ENCODE measurements around the gene SENP8. TPM values are rescaled to one million over a fixed set of nuclear protein-coding genes. Genes with fewer than 3 reads are reported as not detected.
A peak's percentile ranks its signal among the peaks of the same experiment; 100 is the strongest.

The SENP8 gene
- total RNA-seq, 1 experiment from 2014 or later = 4.8 TPM

DNA sequence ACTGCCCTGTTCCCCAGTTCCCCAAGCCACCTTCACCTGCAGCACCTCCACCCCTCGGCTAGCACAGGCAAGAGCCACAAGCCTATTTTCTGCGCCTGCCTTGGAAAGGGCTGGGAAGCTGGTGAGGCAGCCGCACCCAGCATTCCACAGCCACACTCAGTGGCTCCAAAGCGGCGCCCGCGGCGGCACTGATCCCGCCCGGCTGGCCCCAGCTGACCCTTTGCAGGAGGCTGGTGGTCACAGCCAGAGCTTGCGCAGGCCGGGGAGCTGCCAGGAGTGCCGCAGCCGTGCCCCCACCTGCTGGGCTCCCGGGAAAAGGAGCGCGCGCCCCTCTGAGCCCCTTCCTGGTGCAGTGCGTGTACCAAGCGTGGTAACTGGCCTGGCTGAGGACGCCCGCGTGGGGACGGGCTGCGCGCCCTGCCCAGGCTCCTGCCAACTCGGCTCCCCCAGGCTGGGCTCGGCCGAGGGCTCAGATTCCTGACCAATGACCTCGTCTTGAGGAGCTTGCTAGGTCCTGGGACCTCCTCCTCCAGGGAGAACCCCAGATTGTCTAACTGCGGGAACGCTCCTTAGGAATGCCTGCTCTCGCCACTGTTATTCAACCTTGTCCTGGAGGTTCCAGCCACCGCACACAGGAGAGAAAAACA is 66.1 kb downstream of the SENP8 start:
- peak; percentile 89 for DNase-seq
- Histone ChIP-seq H3K27me3 (ENCODE audit: control insufficient read depth, insufficient read depth, low read length) (peaks cover 11% of the 10 kb centered on the region), H3K36me3 (replicated peaks; ENCODE audit: control insufficient read depth, insufficient read depth, low read length) (no peaks in the 10 kb centered on the region), H3K4me3 (ENCODE audit: insufficient read depth, low read depth, low read length) (peak overlapping the region; percentile 45)

DNA sequence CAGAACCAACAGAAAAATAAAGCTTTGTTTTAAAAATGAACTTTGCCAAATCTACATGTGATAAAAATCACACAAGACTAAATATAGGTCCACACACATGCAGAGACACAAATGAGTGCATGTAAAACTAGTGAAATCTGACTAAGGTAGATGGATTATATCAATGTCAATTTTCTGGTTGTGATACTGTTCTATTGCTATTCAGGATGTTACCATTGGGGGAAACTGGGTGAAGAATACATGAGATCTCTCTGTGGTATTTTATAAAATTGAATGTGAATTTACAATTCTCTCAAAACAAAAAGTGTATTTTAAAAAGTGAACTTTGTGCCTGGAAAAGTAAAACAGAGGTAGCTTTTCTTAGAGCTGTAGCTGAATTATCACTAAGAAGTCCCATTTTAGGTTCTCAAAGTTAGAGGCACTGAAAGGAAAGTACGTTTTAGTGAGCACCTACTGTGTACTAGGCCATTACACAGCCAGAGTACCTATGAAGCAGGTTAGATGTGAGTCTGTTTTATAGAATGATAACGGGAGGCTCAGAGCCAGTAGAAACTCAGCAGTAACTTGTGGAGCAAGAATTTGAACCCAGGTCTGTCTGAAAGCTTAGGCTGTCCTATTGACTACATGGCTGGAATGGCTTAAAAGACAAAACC is 71.2 kb downstream of the SENP8 start:
- Histone ChIP-seq H3K27me3 (ENCODE audit: control insufficient read depth, insufficient read depth, low read length) (peaks cover 2% of the 10 kb centered on the region), H3K4me3 (ENCODE audit: insufficient read depth, low read depth, low read length) (no peak overlapping the region), H3K36me3 (replicated peaks; ENCODE audit: control insufficient read depth, insufficient read depth, low read length) (no peaks in the 10 kb centered on the region)
- DNase-seq = no peak

DNA sequence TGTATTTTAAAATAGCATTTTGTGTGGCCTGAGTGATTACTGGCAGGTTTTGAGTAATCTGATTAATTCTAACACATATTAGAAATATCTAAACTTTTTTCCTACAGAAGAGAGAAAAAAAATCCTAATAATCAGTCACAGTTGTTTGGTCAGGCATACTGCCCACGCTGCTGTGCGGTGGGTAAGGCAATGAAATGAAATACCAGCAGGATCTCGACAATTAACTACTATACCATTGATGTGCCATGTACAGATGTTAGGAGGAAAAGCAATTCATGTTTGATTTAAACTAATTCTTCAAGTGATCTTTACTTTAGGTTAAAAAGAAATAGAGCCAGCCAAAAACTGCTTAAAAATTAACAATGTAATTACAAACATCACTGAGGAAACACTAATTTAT is 74.2 kb downstream of the SENP8 start:
- DNase-seq = no peak
- H3K27me3 ChIP-seq (ENCODE audit: control insufficient read depth, insufficient read depth, low read length) = peaks cover 15% of the 10 kb centered on the region
- no peak overlapping the region for H3K4me3 ChIP-seq (ENCODE audit: insufficient read depth, low read depth, low read length)
- H3K36me3 ChIP-seq (replicated peaks; ENCODE audit: control insufficient read depth, insufficient read depth, low read length) = no peaks in the 10 kb centered on the region

Other genes with a start within 250 kb of the SENP8 start
- gene MYO9A, start 253 bp upstream of the SENP8 start, total RNA-seq (2014; rRNA removed; shearing (Covaris generic)) = 7.8 and 12.6 TPM in 2 replicates
- 0.17 and 0.52 TPM in 2 replicates for gene GRAMD2A, start 79.4 kb downstream of the SENP8 start, total RNA-seq (2014; rRNA removed; shearing (Covaris generic))
- gene PKM, start 112.8 kb downstream of the SENP8 start, total RNA-seq (2014; rRNA removed; shearing (Covaris generic)) = 942 and 1,007 TPM in 2 replicates
- 24.8 and 28.8 TPM in 2 replicates for gene PARP6, start 154.2 kb downstream of the SENP8 start, total RNA-seq (2014; rRNA removed; shearing (Covaris generic))
- gene CELF6, start 201.8 kb downstream of the SENP8 start, total RNA-seq (2014; rRNA removed; shearing (Covaris generic)) = 0.21 TPM in 1 of 2 replicates, not detected in the other

Measured in H7 (cell line).